Measurements from ENCODE around the gene EN2. TPM values are rescaled to one million over a fixed set of nuclear protein-coding genes. Genes with fewer than 3 reads are reported as not detected.

EN2 gene
- total RNA-seq, 2 donors from 2014 or later = not detected

DNA sequence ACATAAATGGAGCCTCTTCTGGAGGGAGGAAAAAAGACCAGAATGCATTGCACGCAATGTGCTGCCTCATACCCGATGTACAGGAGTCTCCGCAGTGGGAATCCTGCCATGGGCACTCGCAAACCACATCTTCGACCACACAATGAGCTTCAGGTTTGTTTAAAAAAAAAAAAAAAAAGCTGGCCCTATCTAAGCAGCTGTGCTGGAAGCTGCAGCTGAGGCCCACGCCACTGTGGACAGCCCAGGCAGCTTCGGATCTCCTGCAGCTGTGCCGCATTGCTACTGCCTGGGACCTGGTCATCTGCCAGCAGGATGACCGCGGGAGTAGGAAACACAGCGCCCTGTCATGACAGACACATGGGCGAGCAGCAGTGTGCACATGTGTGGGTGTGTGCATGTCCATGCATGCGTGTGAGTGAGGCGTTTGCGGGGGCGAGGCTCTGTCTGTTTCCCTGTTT is 26.0 kb downstream of the EN2 start:
- TF ChIP-seq, protein P1, sequence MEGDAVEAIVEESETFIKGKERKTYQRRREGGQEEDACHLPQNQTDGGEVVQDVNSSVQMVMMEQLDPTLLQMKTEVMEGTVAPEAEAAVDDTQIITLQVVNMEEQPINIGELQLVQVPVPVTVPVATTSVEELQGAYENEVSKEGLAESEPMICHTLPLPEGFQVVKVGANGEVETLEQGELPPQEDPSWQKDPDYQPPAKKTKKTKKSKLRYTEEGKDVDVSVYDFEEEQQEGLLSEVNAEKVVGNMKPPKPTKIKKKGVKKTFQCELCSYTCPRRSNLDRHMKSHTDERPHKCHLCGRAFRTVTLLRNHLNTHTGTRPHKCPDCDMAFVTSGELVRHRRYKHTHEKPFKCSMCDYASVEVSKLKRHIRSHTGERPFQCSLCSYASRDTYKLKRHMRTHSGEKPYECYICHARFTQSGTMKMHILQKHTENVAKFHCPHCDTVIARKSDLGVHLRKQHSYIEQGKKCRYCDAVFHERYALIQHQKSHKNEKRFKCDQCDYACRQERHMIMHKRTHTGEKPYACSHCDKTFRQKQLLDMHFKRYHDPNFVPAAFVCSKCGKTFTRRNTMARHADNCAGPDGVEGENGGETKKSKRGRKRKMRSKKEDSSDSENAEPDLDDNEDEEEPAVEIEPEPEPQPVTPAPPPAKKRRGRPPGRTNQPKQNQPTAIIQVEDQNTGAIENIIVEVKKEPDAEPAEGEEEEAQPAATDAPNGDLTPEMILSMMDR (conservative IDR thresholded peaks at IDR 0.05) = no peak
- H3K27ac ChIP-seq (ENCODE audit: low read depth, low read length) = peak overlapping the region; percentile 19
- Mint-ChIP-seq H3K36me3 (ENCODE audit: low read depth) (no peaks in the 10 kb centered on the region), H3K4me3 (no peak overlapping the region), H3K27me3 (ENCODE audit: insufficient read depth) (peaks cover 86% of the 10 kb centered on the region), H3K9me3 (no peaks in the 10 kb centered on the region), H3K4me1 (peaks cover 3% of the 10 kb centered on the region), H3K27ac (no peak overlapping the region)
- H3K4me3 ChIP-seq (ENCODE audit: low read length) = no peak overlapping the region
- peaks cover 85% of the 10 kb centered on the region for H3K27me3 ChIP-seq (ENCODE audit: control insufficient read depth, insufficient read depth, low read length, poor library complexity, severe bottlenecking)
- H3K9ac ChIP-seq (ENCODE audit: extremely low read depth, low read length, poor library complexity, severe bottlenecking) = no peak overlapping the region
- no peaks in the 10 kb centered on the region for H3K4me1 ChIP-seq (ENCODE audit: control insufficient read depth, insufficient read depth, low read length)
- no peaks in the 10 kb centered on the region for H3K36me3 ChIP-seq (ENCODE audit: control insufficient read depth, insufficient read depth, low read length)
- DNase-seq = no peak
- 74 to 79% methylated on average over 15 to 16 of the region's 16 CpGs for WGBS, 2 experiments (ENCODE audit: insufficient coverage in 1 of 2, insufficient read length in 1 of 2)
- no peaks in the 10 kb centered on the region for H3K9me3 ChIP-seq (ENCODE audit: control insufficient read depth, low read length)

DNA sequence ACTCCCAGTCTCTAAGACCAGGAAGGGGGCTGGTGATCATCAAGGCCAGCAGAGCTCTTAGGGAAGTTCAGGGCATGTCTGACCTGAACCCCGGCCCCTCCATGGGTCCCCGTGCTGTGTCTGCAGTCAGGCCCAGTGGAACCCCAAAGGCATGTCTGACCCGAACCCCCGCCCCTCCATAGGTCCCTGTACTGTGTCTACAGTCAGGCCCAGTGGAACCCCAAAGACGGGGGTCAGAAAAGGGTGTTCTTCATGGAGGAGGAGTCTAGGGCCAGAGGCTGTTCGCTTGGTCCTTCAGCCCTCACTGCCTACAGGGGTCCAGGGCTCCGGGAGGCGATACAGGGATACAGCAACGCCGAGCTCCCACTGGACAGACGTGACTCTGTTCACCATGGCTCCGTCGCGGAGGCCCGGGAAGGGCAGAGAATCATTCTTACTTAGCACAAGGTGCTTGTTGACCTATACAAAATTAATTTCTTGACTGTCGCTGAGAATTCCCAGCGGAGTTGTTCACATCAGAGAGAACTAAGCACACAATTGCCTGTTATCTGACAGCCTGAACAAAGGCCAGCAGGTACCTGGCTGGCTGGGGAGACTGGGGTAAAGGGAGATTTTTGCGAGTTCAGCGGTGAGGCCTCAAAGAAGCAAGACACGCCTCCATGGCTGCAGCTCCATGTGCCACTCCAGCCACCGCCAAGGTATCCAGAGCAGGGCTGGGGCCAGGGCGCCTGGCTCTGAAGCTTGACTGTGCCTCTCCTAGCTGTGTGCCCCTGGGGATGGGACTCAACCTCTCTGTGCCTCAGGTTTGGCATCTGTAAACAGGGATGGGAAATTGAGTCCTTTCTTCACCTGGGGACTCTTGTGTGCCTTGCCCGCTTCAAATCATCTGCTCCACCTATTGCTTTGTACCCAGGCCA is 26.8 kb downstream of the EN2 start:
- TF ChIP-seq, protein P1 (conservative IDR thresholded peaks at IDR 0.05) = no peak
- Mint-ChIP-seq H3K4me1 (peaks cover 3% of the 10 kb centered on the region), H3K27me3 (ENCODE audit: insufficient read depth) (peaks cover 88% of the 10 kb centered on the region), H3K36me3 (ENCODE audit: low read depth) (no peaks in the 10 kb centered on the region), H3K9me3 (no peaks in the 10 kb centered on the region), H3K27ac (no peak overlapping the region), H3K4me3 (no peak overlapping the region)
- DNase-seq = peak; percentile 43
- no peaks in the 10 kb centered on the region for H3K9me3 ChIP-seq (ENCODE audit: control insufficient read depth, low read length)
- H3K9ac ChIP-seq (ENCODE audit: extremely low read depth, low read length, poor library complexity, severe bottlenecking) = no peak overlapping the region
- 89 to 92% methylated on average over 18 to 23 of the region's 23 CpGs for WGBS, 2 experiments (ENCODE audit: insufficient coverage in 1 of 2, insufficient read length in 1 of 2)
- no peaks in the 10 kb centered on the region for H3K36me3 ChIP-seq (ENCODE audit: control insufficient read depth, insufficient read depth, low read length)
- H3K4me1 ChIP-seq (ENCODE audit: control insufficient read depth, insufficient read depth, low read length) = no peaks in the 10 kb centered on the region
- H3K27me3 ChIP-seq (ENCODE audit: control insufficient read depth, insufficient read depth, low read length, poor library complexity, severe bottlenecking) = peaks cover 85% of the 10 kb centered on the region
- no peak overlapping the region for H3K4me3 ChIP-seq (ENCODE audit: low read length)
- no peak overlapping the region for H3K27ac ChIP-seq (ENCODE audit: low read depth, low read length)

DNA sequence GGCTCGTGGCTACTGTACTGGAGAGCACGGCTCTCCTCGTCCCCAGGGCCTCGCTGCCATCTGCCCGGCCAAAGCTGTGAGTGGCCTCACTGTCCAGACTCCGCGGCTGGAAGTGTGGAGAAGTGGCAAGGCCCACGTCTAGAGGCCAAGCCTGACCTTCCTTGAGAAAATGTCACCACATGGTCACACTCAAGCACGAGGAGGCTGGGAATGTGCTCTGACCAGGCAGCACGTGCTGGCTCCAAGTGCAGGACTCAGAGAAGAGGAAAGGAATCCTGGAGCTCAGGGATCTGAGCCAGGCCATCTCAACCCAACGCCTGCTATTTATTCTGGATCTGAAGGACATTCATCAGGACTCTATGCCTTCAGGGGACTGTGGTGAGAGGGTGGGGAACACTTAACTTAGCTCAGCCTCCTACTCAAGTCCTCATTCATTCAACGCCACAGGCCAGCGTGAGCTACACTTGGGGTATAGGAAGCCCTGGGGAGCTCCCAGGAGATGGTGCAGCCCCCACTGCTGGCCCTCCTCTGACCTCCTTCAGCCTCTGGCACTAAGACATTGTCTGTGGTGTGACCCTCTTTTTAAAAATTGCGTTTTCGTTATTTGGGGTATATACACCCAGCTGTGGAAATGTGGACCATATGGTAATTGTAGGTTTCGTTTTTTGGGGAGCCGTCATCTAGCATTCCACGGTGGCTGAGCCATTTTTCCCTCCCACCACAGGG is 29.0 kb downstream of the EN2 start:
- no peak overlapping the region for H3K27ac ChIP-seq (ENCODE audit: low read depth, low read length)
- H3K27ac Mint-ChIP-seq = no peak overlapping the region
- no peak for DNase-seq
- H3K36me3 Mint-ChIP-seq (ENCODE audit: low read depth) = no peaks in the 10 kb centered on the region
- H3K9me3 Mint-ChIP-seq = no peaks in the 10 kb centered on the region
- H3K4me3 Mint-ChIP-seq = no peak overlapping the region
- WGBS, 2 experiments (ENCODE audit: insufficient coverage in 1 of 2, insufficient read length in 1 of 2) = 90% methylated on average over 7 to 18 of the region's 18 CpGs
- no peaks in the 10 kb centered on the region for H3K36me3 ChIP-seq (ENCODE audit: control insufficient read depth, insufficient read depth, low read length)
- H3K4me1 Mint-ChIP-seq = peaks cover 9% of the 10 kb centered on the region
- H3K27me3 ChIP-seq (ENCODE audit: control insufficient read depth, insufficient read depth, low read length, poor library complexity, severe bottlenecking) = peaks cover 91% of the 10 kb centered on the region
- TF ChIP-seq, protein P1 (conservative IDR thresholded peaks at IDR 0.05) = no peak
- H3K4me1 ChIP-seq (ENCODE audit: control insufficient read depth, insufficient read depth, low read length) = no peaks in the 10 kb centered on the region
- H3K9ac ChIP-seq (ENCODE audit: extremely low read depth, low read length, poor library complexity, severe bottlenecking) = no peak overlapping the region
- H3K4me3 ChIP-seq (ENCODE audit: low read length) = no peak overlapping the region
- no peaks in the 10 kb centered on the region for H3K9me3 ChIP-seq (ENCODE audit: control insufficient read depth, low read length)
- peaks cover 95% of the 10 kb centered on the region for H3K27me3 Mint-ChIP-seq (ENCODE audit: insufficient read depth)

Measured in endodermal cell (in vitro differentiated cells).